HCT116 (cell line): ENCODE measurements around the gene RABGEF1. TPM values are rescaled to one million over a fixed set of nuclear protein-coding genes. Genes with fewer than 3 reads are reported as not detected.

Experiments used
- ATAC-seq: fragments of 200-7000 bp; cut with Tn5 transposase; 2 replicates; pipeline ENCODE4 v1.9.1; 2020; ENCODE audit warnings: mild to moderate bottlenecking, moderate library complexity
- BruUV-seq: library from RNA; stranded (reverse); fragments of 400-500 nt; replicated peaks from 2 replicates; lab custom pipeline; 2021; lab: Mats Ljungman, UMichigan
- CTCF ChIA-PET: fragments of 300-600 bp; sonication (Branson Sonifier 250); formaldehyde crosslinking; loops from one replicate; lab custom pipeline; 2021; ENCODE audit warnings: antibody characterized with exemption; lab: Charles Lee
- POLR2A ChIA-PET: fragments of 300-600, 350-600 bp; sonication (Branson Sonifier 250); formaldehyde crosslinking; loops from one replicate; lab custom pipeline; 2021; ENCODE audit warnings: antibody characterized with exemption; lab: Charles Lee
- RAD21 ChIA-PET, 2 experiments: fragments of 300-600 bp; sonication (Branson Sonifier 250); formaldehyde crosslinking; loops; one replicate each; lab custom pipeline; 2023; ENCODE audit warnings: low total read pairs in 2 of 2; ENCODE audit not compliant: uncharacterized antibody in 2 of 2, unreplicated experiment in 2 of 2, low non-redundant PET in 1 of 2; lab: Charles Lee
- DNase-seq: peaks from one replicate; pipeline ENCODE4 v3.0.0-alpha.2; 2010; ENCODE audit warnings: low read depth, low spot score
- H2AFZ ChIP-seq: fragments of 200-600 bp; shearing (Covaris generic), sonication (generic); 2 replicates; pipeline ENCODE4 v1.6.1; 2017; ENCODE audit warnings: low read depth, mixed run types, mixed read lengths, antibody characterized with exemption, low read length; ENCODE audit not compliant: poor library complexity, severe bottlenecking
- H3K27ac ChIP-seq: 2 replicates; pipeline ENCODE4 v1.5.1; 2012; ENCODE audit warnings: low read depth, low read length
- H3K27me3 ChIP-seq: fragments of 200-600 bp; sonication (generic); 2 replicates; pipeline ENCODE4 v1.6.1; 2016; ENCODE audit warnings: mixed run types, low read length, mixed read lengths; ENCODE audit not compliant: insufficient read depth
- H3K36me3 ChIP-seq, 2 experiments: fragments of 200-500 bp in 1 of 2; fragments of 200-600 bp in 1 of 2; sonication (Bioruptor generic) in 1 of 2; sonication (generic) in 1 of 2; 2 replicates each; pipeline versions ENCODE4 v1.5.1 to v1.6.1; 2014 to 2016; ENCODE audit warnings: low read length in 2 of 2, inconsistent platforms in 1 of 2, mixed read lengths in 1 of 2, mixed run types in 1 of 2; ENCODE audit not compliant: insufficient read depth in 2 of 2, control insufficient read depth in 1 of 2
- H3K4me1 ChIP-seq, 2 experiments: fragments of 200-600 bp in 1 of 2; sonication (generic) in 1 of 2; 2 replicates each; pipeline versions ENCODE4 v1.5.1 to v1.6.1; 2012 to 2017; ENCODE audit warnings: low read length in 2 of 2, inconsistent platforms in 1 of 2, mild to moderate bottlenecking in 1 of 2, mixed read lengths in 1 of 2, mixed run types in 1 of 2, moderate library complexity in 1 of 2; ENCODE audit not compliant: insufficient read depth in 2 of 2, control insufficient read depth in 1 of 2
- H3K4me2 ChIP-seq: fragments of 200-600 bp; sonication (generic); 2 replicates; pipeline ENCODE4 v1.6.1; 2017; ENCODE audit warnings: mixed run types, low read length, mixed read lengths
- H3K4me3 ChIP-seq, 2 experiments: fragments of 200-600 bp in 1 of 2; sonication (generic) in 1 of 2; replicated peaks in 1 of 2; 2 replicates each; pipeline ENCODE4 v1.5.1; 2011 to 2016; ENCODE audit warnings: low read length in 2 of 2, control low read depth in 1 of 2, low read depth in 1 of 2, mild to moderate bottlenecking in 1 of 2, mixed read lengths in 1 of 2, mixed run types in 1 of 2
- H3K79me2 ChIP-seq: fragments of 200-600 bp; sonication (generic); 2 replicates; pipeline ENCODE4 v1.6.1; 2017; ENCODE audit warnings: mild to moderate bottlenecking, mixed run types, low read length, moderate library complexity, mixed read lengths; ENCODE audit not compliant: insufficient read depth
- H3K9ac ChIP-seq: fragments of 200-600 bp; sonication (generic); 2 replicates; pipeline ENCODE4 v1.6.1; 2016; ENCODE audit warnings: low read length, mixed read lengths
- H3K9me2 ChIP-seq: fragments of 200-600 bp; sonication (generic), shearing (Covaris generic); 2 replicates; pipeline ENCODE4 v1.6.1; 2017; ENCODE audit warnings: mixed run types, mild to moderate bottlenecking, moderate library complexity; ENCODE audit not compliant: insufficient read depth
- H3K9me3 ChIP-seq, 2 experiments: fragments of 200-500 bp in 1 of 2; fragments of 200-600 bp in 1 of 2; sonication (Bioruptor generic) in 1 of 2; sonication (generic) in 1 of 2; 2 replicates each; pipeline ENCODE4 v1.6.1; 2014 to 2017; ENCODE audit warnings: low read length in 2 of 2, mixed read lengths in 2 of 2, inconsistent platforms in 1 of 2, low read depth in 1 of 2, mild to moderate bottlenecking in 1 of 2, mixed run types in 1 of 2, moderate library complexity in 1 of 2; ENCODE audit not compliant: control insufficient read depth in 1 of 2, insufficient read depth in 1 of 2
- H4K20me1 ChIP-seq: fragments of 200-600 bp; sonication (generic), shearing (Covaris generic); 2 replicates; pipeline ENCODE4 v1.6.1; 2017; ENCODE audit warnings: mixed run types, mild to moderate bottlenecking, moderate library complexity; ENCODE audit not compliant: insufficient read depth
- CBX3 ChIP-seq: IDR thresholded peaks from 2 replicates; pipeline ENCODE4 v1.6.1; 2012; ENCODE audit warnings: low read depth
- CEBPB ChIP-seq: IDR thresholded peaks from 2 replicates; pipeline ENCODE4 v1.6.1; 2012; ENCODE audit warnings: low read depth
- EGR1 ChIP-seq: IDR thresholded peaks from 2 replicates; pipeline ENCODE4 v1.6.1; 2012; ENCODE audit warnings: low read depth
- EZH2 ChIP-seq: fragments of 200-600 bp; sonication (generic); IDR thresholded peaks from 2 replicates; pipeline ENCODE4 v1.6.1; 2017; ENCODE audit warnings: antibody characterized with exemption, mixed run types
- EZH2phosphoT487 ChIP-seq: fragments of 200-600 bp; IDR thresholded peaks from 2 replicates; pipeline ENCODE4 v1.6.1; 2018; ENCODE audit warnings: antibody characterized with exemption, borderline replicate concordance
- JUND ChIP-seq: IDR thresholded peaks from 2 replicates; pipeline ENCODE4 v1.6.1; 2012
- RAD21 ChIP-seq: IDR thresholded peaks from 2 replicates; pipeline ENCODE4 v1.6.1; 2012; ENCODE audit warnings: low read depth, mild to moderate bottlenecking
- SIN3A ChIP-seq: IDR thresholded peaks from 2 replicates; pipeline ENCODE4 v1.6.1; 2012; ENCODE audit warnings: low read depth
- SP1 ChIP-seq: IDR thresholded peaks from 2 replicates; pipeline ENCODE4 v1.6.1; 2012; ENCODE audit warnings: low read depth
- SRF ChIP-seq: IDR thresholded peaks from 2 replicates; pipeline ENCODE4 v1.6.1; 2012; ENCODE audit warnings: low read depth
- TCF7L2 ChIP-seq: IDR thresholded peaks from 2 replicates; pipeline ENCODE4 v1.7.0; 2011; ENCODE audit warnings: borderline replicate concordance, inconsistent platforms; ENCODE audit not compliant: insufficient read depth, insufficient read length; ENCODE audit errors: extremely low read depth
- ZFX ChIP-seq: fragments of 450-650 bp; IDR thresholded peaks from 2 replicates; pipeline ENCODE4 v1.6.1; 2017
- ZNF274 ChIP-seq: fragments of 200-500 bp; sonication (Bioruptor generic); IDR thresholded peaks from 2 replicates; pipeline ENCODE4 v1.6.1; 2014; ENCODE audit warnings: mild to moderate bottlenecking, low read depth, low read length, inconsistent platforms
- intact Hi-C: fragments of 100-400 bp; cut with micrococcal nuclease; formaldehyde crosslinking; loops from 2 replicates; pipeline ENCODE4 v1.10.0; 2022
- total RNA-seq: library from RNA; stranded (reverse); gene quantifications from one replicate; pipeline ENCODE4 v1.2.1, GENCODE V29; 2021; ENCODE audit not compliant: unreplicated experiment
- TF ChIP-seq, protein P1 (sequence below): IDR thresholded peaks from 2 replicates; pipeline ENCODE4 v1.6.1; 2012
- TF ChIP-seq, protein P2 (sequence below): IDR thresholded peaks from 2 replicates; pipeline ENCODE4 v1.6.1; 2012
- TF ChIP-seq, protein P3 (sequence below): IDR thresholded peaks from 2 replicates; pipeline ENCODE4 v1.6.1; 2012; ENCODE audit warnings: low read depth

RABGEF1 gene
- total RNA-seq, 1 experiment from 2014 or later: 22.9 TPM

DNA sequence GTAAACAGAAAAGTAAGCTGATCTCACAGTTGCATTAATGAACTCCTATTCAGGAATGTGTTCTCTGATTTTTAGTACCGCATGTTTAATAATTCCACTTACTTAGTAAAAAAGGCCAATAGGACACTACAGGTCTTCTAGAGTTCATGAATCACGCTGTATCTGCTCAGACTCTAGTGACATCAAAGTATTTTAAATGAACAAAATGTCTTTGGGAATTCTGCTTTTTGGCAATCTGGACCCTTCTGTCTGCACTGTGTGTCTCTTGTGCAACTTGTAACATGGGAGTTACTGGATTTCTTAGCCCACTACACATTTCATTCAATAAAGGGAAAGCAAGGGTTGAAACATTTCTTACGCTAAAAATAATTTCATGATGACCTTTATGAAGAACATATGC lies 50.2 kb downstream of the RABGEF1 start:
- Histone ChIP-seq H3K4me1 (no peaks in the 10 kb centered on the region), H2AFZ (no peak overlapping the region), H3K27me3 (no peaks in the 10 kb centered on the region), H3K9ac (no peak overlapping the region), H3K4me3 (no peak overlapping the region), H3K79me2 (0 out of 2 replicates have a peak, but pooled peaks cover 3% of the 10 kb centered on the region), H3K27ac (no peak overlapping the region), H3K9me3 (no peaks in the 10 kb centered on the region), H3K4me2 (no peak overlapping the region), H4K20me1 (no peaks in the 10 kb centered on the region), H3K9me2 (no peaks in the 10 kb centered on the region), H3K36me3 (peaks cover 8 to 15% of the 10 kb centered on the region in 2 experiments; a peak in 2 of 4 replicates)
- ChIA-PET CTCF (no interaction called here), POLR2A (no interaction called here), RAD21 (no interaction called here)
- DNase-seq (no peak), ATAC-seq (no peak)
- intact Hi-C loops: no loop called here
- TF ChIP-seq ZFX (no peak), EGR1 (no peak), RAD21 (no peak), EZH2phosphoT487 (no peak), CBX3 (no peak), EZH2 (no peak), JUND (no peak), TCF7L2 (no peak)
- TF ChIP-seq, protein P1, sequence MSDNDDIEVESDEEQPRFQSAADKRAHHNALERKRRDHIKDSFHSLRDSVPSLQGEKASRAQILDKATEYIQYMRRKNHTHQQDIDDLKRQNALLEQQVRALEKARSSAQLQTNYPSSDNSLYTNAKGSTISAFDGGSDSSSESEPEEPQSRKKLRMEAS: no peak
- TF ChIP-seq, protein P2, sequence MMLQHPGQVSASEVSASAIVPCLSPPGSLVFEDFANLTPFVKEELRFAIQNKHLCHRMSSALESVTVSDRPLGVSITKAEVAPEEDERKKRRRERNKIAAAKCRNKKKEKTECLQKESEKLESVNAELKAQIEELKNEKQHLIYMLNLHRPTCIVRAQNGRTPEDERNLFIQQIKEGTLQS: no peak
- no TSS peak for BruUV-seq

DNA sequence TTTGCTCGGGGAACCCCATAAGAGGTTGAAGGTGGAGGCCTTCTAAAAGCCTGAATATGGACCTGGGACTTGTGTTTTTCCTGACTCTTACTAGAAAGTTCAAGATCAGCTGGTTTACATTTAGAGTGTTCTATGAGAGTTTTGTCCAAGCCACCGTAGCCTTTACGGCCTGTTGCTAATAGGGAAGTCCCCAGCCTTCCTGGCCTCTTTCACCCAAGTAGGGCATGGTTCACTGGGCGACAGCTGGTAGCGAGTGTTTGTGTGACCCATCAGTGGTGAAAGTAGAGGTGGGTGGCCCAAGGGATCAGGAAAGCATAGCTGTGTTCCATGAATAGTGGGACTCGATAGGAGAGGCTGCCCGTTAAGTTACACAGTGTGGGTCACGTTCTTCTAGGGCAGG lies 60.1 kb downstream of the RABGEF1 start:
- no peak for DNase-seq
- no peaks in the 10 kb centered on the region for H3K9me3 ChIP-seq
- intact Hi-C loops: no loop called here
- no peaks in the 10 kb centered on the region for H4K20me1 ChIP-seq
- H3K36me3 ChIP-seq: peaks cover 19 to 20% of the 10 kb centered on the region in 2 experiments; a peak in 3 of 4 replicates
- H3K9ac ChIP-seq: no peak overlapping the region
- ChIA-PET CTCF (no interaction called here), RAD21 (no interaction called here), POLR2A (no interaction called here)
- BruUV-seq: no TSS peak
- no peaks in the 10 kb centered on the region for H3K79me2 ChIP-seq
- no peaks in the 10 kb centered on the region for H3K9me2 ChIP-seq
- H3K4me3 ChIP-seq: no peak overlapping the region
- no peak overlapping the region for H3K27ac ChIP-seq
- H2AFZ ChIP-seq: no peak overlapping the region
- H3K27me3 ChIP-seq: no peaks in the 10 kb centered on the region
- H3K4me1 ChIP-seq: no peaks in the 10 kb centered on the region
- no peak for ATAC-seq
- no peak overlapping the region for H3K4me2 ChIP-seq
- TF ChIP-seq ZNF274: no peak
- TF ChIP-seq SRF: no peak
- no peak for TF ChIP-seq SP1
- TF ChIP-seq RAD21: no peak
- TF ChIP-seq SIN3A: no peak
- no peak for TF ChIP-seq EZH2phosphoT487
- TF ChIP-seq TCF7L2: no peak
- TF ChIP-seq, protein P1: no peak
- no peak for TF ChIP-seq CEBPB
- TF ChIP-seq, protein P2: no peak
- TF ChIP-seq EZH2: no peak
- TF ChIP-seq, protein P3, sequence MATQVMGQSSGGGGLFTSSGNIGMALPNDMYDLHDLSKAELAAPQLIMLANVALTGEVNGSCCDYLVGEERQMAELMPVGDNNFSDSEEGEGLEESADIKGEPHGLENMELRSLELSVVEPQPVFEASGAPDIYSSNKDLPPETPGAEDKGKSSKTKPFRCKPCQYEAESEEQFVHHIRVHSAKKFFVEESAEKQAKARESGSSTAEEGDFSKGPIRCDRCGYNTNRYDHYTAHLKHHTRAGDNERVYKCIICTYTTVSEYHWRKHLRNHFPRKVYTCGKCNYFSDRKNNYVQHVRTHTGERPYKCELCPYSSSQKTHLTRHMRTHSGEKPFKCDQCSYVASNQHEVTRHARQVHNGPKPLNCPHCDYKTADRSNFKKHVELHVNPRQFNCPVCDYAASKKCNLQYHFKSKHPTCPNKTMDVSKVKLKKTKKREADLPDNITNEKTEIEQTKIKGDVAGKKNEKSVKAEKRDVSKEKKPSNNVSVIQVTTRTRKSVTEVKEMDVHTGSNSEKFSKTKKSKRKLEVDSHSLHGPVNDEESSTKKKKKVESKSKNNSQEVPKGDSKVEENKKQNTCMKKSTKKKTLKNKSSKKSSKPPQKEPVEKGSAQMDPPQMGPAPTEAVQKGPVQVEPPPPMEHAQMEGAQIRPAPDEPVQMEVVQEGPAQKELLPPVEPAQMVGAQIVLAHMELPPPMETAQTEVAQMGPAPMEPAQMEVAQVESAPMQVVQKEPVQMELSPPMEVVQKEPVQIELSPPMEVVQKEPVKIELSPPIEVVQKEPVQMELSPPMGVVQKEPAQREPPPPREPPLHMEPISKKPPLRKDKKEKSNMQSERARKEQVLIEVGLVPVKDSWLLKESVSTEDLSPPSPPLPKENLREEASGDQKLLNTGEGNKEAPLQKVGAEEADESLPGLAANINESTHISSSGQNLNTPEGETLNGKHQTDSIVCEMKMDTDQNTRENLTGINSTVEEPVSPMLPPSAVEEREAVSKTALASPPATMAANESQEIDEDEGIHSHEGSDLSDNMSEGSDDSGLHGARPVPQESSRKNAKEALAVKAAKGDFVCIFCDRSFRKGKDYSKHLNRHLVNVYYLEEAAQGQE: no peak
